OCI-LY1 (cell line): Measurements from ENCODE around the gene GEMIN5.

Experiments
- EZH2 ChIP-seq: fragments of 200-600 bp; sonication (generic), shearing (Covaris generic); IDR thresholded peaks from 2 replicates; pipeline ENCODE4 v1.8.0; 2017; ENCODE audit warnings: borderline replicate concordance, mixed run types, mild to moderate bottlenecking, antibody characterized with exemption, low read length, moderate library complexity, mixed read lengths
- TF ChIP-seq, protein P1 (sequence below): fragments of 200-600 bp; sonication (generic), shearing (Covaris generic); IDR thresholded peaks from 2 replicates; pipeline ENCODE4 v1.5.1; 2017; ENCODE audit warnings: mild to moderate bottlenecking, antibody characterized with exemption, low read length, moderate library complexity, mixed read lengths

GRCh38 chr5:154866841-154867240 lies 71.2 kb downstream of the GEMIN5 start:
- TF ChIP-seq EZH2: no peak
- TF ChIP-seq, protein P1, sequence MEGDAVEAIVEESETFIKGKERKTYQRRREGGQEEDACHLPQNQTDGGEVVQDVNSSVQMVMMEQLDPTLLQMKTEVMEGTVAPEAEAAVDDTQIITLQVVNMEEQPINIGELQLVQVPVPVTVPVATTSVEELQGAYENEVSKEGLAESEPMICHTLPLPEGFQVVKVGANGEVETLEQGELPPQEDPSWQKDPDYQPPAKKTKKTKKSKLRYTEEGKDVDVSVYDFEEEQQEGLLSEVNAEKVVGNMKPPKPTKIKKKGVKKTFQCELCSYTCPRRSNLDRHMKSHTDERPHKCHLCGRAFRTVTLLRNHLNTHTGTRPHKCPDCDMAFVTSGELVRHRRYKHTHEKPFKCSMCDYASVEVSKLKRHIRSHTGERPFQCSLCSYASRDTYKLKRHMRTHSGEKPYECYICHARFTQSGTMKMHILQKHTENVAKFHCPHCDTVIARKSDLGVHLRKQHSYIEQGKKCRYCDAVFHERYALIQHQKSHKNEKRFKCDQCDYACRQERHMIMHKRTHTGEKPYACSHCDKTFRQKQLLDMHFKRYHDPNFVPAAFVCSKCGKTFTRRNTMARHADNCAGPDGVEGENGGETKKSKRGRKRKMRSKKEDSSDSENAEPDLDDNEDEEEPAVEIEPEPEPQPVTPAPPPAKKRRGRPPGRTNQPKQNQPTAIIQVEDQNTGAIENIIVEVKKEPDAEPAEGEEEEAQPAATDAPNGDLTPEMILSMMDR: no peak
